ENCODE results near the gene BCAP29.
"Not testable (repeated sequence)": the region's sequence is repeated elsewhere in the genome, so short reads cannot be mapped to it uniquely, and the experiment has no call there.

BCAP29 gene

GRCh38 chr7:107631588-107632491, 51.8 kb downstream of the BCAP29 start:
- no peak overlapping the region for H3K4me3 ChIP-seq (replicated peaks; ENCODE audit: low read depth, low read length)
- DNase-seq (ENCODE audit: low read depth), result no peak
- TF ChIP-seq, protein P1, sequence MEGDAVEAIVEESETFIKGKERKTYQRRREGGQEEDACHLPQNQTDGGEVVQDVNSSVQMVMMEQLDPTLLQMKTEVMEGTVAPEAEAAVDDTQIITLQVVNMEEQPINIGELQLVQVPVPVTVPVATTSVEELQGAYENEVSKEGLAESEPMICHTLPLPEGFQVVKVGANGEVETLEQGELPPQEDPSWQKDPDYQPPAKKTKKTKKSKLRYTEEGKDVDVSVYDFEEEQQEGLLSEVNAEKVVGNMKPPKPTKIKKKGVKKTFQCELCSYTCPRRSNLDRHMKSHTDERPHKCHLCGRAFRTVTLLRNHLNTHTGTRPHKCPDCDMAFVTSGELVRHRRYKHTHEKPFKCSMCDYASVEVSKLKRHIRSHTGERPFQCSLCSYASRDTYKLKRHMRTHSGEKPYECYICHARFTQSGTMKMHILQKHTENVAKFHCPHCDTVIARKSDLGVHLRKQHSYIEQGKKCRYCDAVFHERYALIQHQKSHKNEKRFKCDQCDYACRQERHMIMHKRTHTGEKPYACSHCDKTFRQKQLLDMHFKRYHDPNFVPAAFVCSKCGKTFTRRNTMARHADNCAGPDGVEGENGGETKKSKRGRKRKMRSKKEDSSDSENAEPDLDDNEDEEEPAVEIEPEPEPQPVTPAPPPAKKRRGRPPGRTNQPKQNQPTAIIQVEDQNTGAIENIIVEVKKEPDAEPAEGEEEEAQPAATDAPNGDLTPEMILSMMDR (IDR thresholded peaks at IDR 0.05; ENCODE audit: low read length, missing control alignments), result no peak

- DNase-seq (ENCODE audit: low read depth), result no peak
- H3K4me3 ChIP-seq (replicated peaks; ENCODE audit: low read depth, low read length), result no peak overlapping the region
- TF ChIP-seq, protein P1 (IDR thresholded peaks at IDR 0.05; ENCODE audit: low read length, missing control alignments), result no peak
Observed at GRCh38 chr7:107632492-107632865, 52.4 kb downstream of the BCAP29 start.

GRCh38 chr7:107638594-107638993, 58.5 kb downstream of the BCAP29 start:
- no peak overlapping the region for H3K4me3 ChIP-seq (replicated peaks; ENCODE audit: low read depth, low read length)
- TF ChIP-seq, protein P1 (IDR thresholded peaks at IDR 0.05; ENCODE audit: low read length, missing control alignments), result no peak
- no peak for DNase-seq (ENCODE audit: low read depth)

DNA sequence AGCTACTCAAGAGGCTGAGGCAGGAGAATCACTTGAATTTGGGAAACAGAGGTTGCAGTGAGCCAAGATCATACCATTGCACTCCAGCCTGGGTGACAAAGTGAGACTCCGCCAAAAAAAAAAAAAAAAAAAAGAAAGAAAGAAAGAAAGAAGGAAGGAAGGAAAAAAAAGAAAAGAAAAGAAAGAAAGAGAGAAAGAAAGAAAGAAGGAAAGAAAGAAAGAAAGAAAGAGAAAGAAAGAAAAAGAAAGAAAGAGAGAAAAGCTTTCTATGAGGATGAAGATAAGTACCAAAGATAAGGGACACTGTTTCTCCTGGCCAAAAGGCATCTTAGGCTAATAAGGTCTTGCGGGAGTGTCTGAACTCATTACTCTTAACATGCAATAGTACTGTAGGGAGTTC, 59.0 kb downstream of the BCAP29 start:
- not testable (repeated sequence) for H3K4me3 ChIP-seq (replicated peaks; ENCODE audit: low read depth, low read length)

GRCh38 chr7:107641676-107642075, 61.6 kb downstream of the BCAP29 start:
- DNase-seq (ENCODE audit: low read depth), result no peak
- H3K4me3 ChIP-seq (replicated peaks; ENCODE audit: low read depth, low read length), result no peak overlapping the region
- TF ChIP-seq, protein P1 (IDR thresholded peaks at IDR 0.05; ENCODE audit: low read length, missing control alignments), result no peak

More for the DNA sequence above, 59.0 kb downstream of the BCAP29 start:
- not testable (repeated sequence) for DNase-seq (ENCODE audit: low read depth)

DNA sequence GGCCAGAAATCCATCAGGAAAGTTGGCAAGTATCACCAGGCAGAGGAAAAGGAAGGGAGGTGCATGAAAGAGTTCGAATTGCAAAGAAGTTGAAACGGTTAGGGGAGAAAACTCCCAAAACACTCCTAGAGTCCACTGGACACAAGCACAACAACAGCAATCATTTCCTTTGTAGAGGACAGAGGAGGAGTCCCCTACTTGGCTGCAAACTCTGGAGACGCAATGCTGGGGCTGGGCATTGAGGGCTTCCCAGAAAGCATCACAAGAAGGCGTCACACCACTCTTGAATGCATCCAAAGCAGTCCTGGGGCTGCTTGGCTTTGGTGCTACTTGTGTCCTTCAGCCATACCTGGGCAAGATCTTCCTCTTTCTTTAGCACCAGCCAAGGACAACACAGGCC, 62.5 kb downstream of the BCAP29 start:
- TF ChIP-seq, protein P1 (IDR thresholded peaks at IDR 0.05; ENCODE audit: low read length, missing control alignments), result no peak
- H3K4me3 ChIP-seq (replicated peaks; ENCODE audit: low read depth, low read length), result no peak overlapping the region
- DNase-seq (ENCODE audit: low read depth), result no peak

DNA sequence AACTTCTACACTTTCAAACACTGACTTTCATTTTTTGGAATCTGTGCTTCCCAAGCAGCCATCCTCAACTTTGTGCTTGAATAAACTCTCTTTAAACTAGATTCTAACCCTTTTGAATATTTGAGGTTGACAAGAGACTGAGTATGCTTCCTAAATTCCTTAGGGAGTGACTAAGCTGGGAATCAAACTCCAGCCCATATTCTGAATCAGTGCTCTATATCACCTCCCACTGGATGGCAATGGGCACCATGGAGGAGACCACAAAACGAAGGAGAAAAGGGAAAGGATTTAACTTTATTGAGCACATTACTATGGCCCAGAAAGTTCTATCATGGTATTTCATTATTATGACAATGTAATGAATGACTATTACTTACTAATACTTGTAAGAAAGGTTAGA, 63.4 kb downstream of the BCAP29 start:
- no peak overlapping the region for H3K4me3 ChIP-seq (replicated peaks; ENCODE audit: low read depth, low read length)
- peak; percentile 54 for DNase-seq (ENCODE audit: low read depth)
- TF ChIP-seq, protein P1 (IDR thresholded peaks at IDR 0.05; ENCODE audit: low read length, missing control alignments), result peak; percentile 39

All from fibroblast of pulmonary artery (primary cell).